ENCODE measurements around the gene AP1S1. TPM values are rescaled to one million over a fixed set of nuclear protein-coding genes. Genes with fewer than 3 reads are reported as not detected.

Gene AP1S1
- total RNA-seq, 1 donor from 2014 or later = 45.6 TPM

DNA sequence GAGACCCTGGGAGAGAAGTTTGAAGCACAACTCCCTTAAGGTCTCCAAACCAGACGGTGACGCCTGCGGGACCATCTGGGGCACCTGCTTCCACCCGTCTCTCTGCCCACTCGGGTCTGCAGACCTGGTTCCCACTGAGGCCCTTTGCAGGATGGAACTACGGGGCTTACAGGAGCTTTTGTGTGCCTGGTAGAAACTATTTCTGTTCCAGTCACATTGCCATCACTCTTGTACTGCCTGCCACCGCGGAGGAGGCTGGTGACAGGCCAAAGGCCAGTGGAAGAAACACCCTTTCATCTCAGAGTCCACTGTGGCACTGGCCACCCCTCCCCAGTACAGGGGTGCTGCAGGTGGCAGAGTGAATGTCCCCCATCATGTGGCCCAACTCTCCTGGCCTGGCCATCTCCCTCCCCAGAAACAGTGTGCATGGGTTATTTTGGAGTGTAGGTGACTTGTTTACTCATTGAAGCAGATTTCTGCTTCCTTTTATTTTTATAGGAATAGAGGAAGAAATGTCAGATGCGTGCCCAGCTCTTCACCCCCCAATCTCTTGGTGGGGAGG is 16.5 kb upstream of the AP1S1 start:
- TF ChIP-seq, protein P1, sequence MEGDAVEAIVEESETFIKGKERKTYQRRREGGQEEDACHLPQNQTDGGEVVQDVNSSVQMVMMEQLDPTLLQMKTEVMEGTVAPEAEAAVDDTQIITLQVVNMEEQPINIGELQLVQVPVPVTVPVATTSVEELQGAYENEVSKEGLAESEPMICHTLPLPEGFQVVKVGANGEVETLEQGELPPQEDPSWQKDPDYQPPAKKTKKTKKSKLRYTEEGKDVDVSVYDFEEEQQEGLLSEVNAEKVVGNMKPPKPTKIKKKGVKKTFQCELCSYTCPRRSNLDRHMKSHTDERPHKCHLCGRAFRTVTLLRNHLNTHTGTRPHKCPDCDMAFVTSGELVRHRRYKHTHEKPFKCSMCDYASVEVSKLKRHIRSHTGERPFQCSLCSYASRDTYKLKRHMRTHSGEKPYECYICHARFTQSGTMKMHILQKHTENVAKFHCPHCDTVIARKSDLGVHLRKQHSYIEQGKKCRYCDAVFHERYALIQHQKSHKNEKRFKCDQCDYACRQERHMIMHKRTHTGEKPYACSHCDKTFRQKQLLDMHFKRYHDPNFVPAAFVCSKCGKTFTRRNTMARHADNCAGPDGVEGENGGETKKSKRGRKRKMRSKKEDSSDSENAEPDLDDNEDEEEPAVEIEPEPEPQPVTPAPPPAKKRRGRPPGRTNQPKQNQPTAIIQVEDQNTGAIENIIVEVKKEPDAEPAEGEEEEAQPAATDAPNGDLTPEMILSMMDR (IDR thresholded peaks at IDR 0.05; ENCODE audit: unreplicated experiment) = no peak
- Mint-ChIP-seq H3K9me3 (ENCODE audit: unreplicated experiment) (no peaks in the 10 kb centered on the region), H3K36me3 (ENCODE audit: low read depth, unreplicated experiment) (no peaks in the 10 kb centered on the region), H3K27me3 (ENCODE audit: unreplicated experiment) (peaks cover 2% of the 10 kb centered on the region), H3K27ac (ENCODE audit: unreplicated experiment) (no peak overlapping the region), H3K4me1 (ENCODE audit: unreplicated experiment) (peaks cover 7% of the 10 kb centered on the region), H3K4me3 (ENCODE audit: unreplicated experiment) (no peak overlapping the region)
- DNase-seq (ENCODE audit: low spot score) = no peak

DNA sequence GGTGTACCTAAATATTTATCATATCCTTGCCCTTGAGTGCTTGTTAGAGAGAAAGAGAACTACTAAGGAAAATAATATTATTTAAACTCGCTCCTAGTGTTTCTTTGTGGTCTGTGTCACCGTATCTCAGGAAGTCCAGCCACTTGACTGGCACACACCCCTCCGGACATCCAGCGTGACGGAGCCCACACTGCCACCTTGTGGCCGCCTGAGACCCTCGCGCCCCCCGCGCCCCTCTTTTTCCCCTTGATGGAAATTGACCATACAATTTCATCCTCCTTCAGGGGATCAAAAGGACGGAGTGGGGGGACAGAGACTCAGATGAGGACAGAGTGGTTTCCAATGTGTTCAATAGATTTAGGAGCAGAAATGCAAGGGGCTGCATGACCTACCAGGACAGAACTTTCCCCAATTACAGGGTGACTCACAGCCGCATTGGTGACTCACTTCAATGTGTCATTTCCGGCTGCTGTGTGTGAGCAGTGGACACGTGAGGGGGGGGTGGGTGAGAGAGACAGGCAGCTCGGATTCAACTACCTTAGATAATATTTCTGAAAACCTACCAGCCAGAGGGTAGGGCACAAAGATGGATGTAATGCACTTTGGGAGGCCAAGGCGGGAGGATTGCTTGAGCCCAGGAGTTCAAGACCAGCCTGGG is 15.9 kb upstream of the AP1S1 start:
- Mint-ChIP-seq H3K4me1 (ENCODE audit: unreplicated experiment) (peaks cover 7% of the 10 kb centered on the region), H3K9me3 (ENCODE audit: unreplicated experiment) (no peaks in the 10 kb centered on the region), H3K36me3 (ENCODE audit: low read depth, unreplicated experiment) (no peaks in the 10 kb centered on the region), H3K27ac (ENCODE audit: unreplicated experiment) (no peak overlapping the region), H3K4me3 (ENCODE audit: unreplicated experiment) (no peak overlapping the region), H3K27me3 (ENCODE audit: unreplicated experiment) (peaks cover under 1% of the 10 kb centered on the region)
- peak; percentile 66 for DNase-seq (ENCODE audit: low spot score)
- TF ChIP-seq, protein P1 (IDR thresholded peaks at IDR 0.05; ENCODE audit: unreplicated experiment) = peak; percentile 84

- TF ChIP-seq, protein P1 (IDR thresholded peaks at IDR 0.05; ENCODE audit: unreplicated experiment) = no peak
- Mint-ChIP-seq H3K4me3 (ENCODE audit: unreplicated experiment) (no peak overlapping the region), H3K9me3 (ENCODE audit: unreplicated experiment) (no peaks in the 10 kb centered on the region), H3K4me1 (ENCODE audit: unreplicated experiment) (peaks cover 7% of the 10 kb centered on the region), H3K36me3 (ENCODE audit: low read depth, unreplicated experiment) (no peaks in the 10 kb centered on the region), H3K27me3 (ENCODE audit: unreplicated experiment) (peaks cover 1% of the 10 kb centered on the region), H3K27ac (ENCODE audit: unreplicated experiment) (no peak overlapping the region)
- no peak for DNase-seq (ENCODE audit: low spot score)
These were observed 14.0 kb upstream of the AP1S1 start for GRCh38 chr7:101140339-101140699.

DNA sequence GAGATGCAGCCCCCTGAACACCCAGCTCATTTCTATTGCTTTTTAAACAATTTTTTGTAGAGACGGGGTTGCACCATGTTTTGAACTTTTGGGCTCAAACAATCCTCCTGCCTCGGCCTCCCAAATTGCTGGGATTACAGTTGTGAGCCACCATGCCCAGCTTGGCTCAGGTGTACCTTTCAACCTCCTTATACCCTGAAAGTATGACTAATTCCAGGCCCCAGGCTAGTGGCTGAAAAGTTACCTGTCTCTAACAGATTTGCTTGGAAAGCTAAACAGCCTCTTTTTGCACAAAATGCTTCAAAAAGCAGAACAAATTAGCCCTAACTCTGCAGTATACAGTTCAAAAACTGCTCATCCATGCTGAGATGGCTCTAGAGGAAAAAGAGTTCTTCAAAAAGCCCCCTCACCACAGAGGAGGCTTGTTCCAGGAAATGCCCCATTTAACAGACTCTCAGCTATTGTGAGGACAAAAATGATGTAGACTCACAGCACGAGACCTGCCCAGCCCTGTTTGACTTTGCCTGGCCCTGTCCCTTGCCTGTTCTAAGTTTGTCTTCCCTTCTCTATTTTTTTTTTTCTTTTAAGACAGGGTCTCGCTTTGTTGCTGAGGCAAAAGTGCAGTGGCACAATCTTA is 13.4 kb upstream of the AP1S1 start:
- DNase-seq (ENCODE audit: low spot score) = no peak
- no peaks in the 10 kb centered on the region for H3K9me3 Mint-ChIP-seq (ENCODE audit: unreplicated experiment)
- no peak overlapping the region for H3K27ac Mint-ChIP-seq (ENCODE audit: unreplicated experiment)
- peaks cover 7% of the 10 kb centered on the region for H3K4me1 Mint-ChIP-seq (ENCODE audit: unreplicated experiment)
- peaks cover 1% of the 10 kb centered on the region for H3K27me3 Mint-ChIP-seq (ENCODE audit: unreplicated experiment)
- H3K36me3 Mint-ChIP-seq (ENCODE audit: low read depth, unreplicated experiment) = no peaks in the 10 kb centered on the region
- no peak overlapping the region for H3K4me3 Mint-ChIP-seq (ENCODE audit: unreplicated experiment)
- TF ChIP-seq, protein P1 (IDR thresholded peaks at IDR 0.05; ENCODE audit: unreplicated experiment) = no peak
